Lower leg skin (tissue), 4 donors: ENCODE results near the gene MAP3K19. TPM values are rescaled to one million over a fixed set of nuclear protein-coding genes. Genes with fewer than 3 reads are reported as not detected.
"Not testable (repeated sequence)": the region's sequence is repeated elsewhere in the genome, so short reads cannot be mapped to it uniquely, and the experiment has no call there.

Experiments
- DNase-seq, 2 donors: peaks; one replicate each; pipeline ENCODE4 v3.0.0-alpha.2; 2019; ENCODE audit warnings: low spot score in 2 of 2
- H3K4me3 ChIP-seq: fragments of 200-600 bp; sonication (generic); 2 replicates; pipeline ENCODE4 v1.5.1; 2017; ENCODE audit warnings: mild to moderate bottlenecking, low read depth; ENCODE audit not compliant: poor library complexity, severe bottlenecking
- POLR2A ChIP-seq, 2 donors: fragments of 450-650 bp; IDR thresholded peaks; one replicate each; pipeline ENCODE4 v1.6.1; 2016 to 2017; ENCODE audit warnings: antibody characterized with exemption in 2 of 2, mild to moderate bottlenecking in 1 of 2, moderate library complexity in 1 of 2
- WGBS, 2 donors: methylation state at CpG; one replicate each; pipeline ENCODE4 v1.1.5; 2018; 5-methylcytosine and 5-hydroxymethylcytosine counted together
- intact Hi-C: fragments of 100-400 bp; cut with DNase I; formaldehyde crosslinking; loops from one replicate; pipeline ENCODE4 v1.15.0; 2023; ENCODE audit warnings: low total_unique reads
- total RNA-seq, 4 donors: library from RNA; depleted of rRNA; stranded (reverse); fragments of >200 nt; gene quantifications; one replicate each; pipeline ENCODE4 v1.1.0, GENCODE V29; 2016
- TF ChIP-seq, protein P1 (sequence below), 3 donors: fragments of 450-650 bp; IDR thresholded peaks; one replicate each; pipeline ENCODE4 v1.5.1; 2016; ENCODE audit warnings: antibody characterized with exemption in 3 of 3, mild to moderate bottlenecking in 3 of 3, moderate library complexity in 2 of 3

MAP3K19 gene
- total RNA-seq, 4 donors from 2014 or later: not detected

GRCh38 chr2:134976074-134976702, 71.1 kb downstream of the MAP3K19 start:
- TF ChIP-seq, protein P1, sequence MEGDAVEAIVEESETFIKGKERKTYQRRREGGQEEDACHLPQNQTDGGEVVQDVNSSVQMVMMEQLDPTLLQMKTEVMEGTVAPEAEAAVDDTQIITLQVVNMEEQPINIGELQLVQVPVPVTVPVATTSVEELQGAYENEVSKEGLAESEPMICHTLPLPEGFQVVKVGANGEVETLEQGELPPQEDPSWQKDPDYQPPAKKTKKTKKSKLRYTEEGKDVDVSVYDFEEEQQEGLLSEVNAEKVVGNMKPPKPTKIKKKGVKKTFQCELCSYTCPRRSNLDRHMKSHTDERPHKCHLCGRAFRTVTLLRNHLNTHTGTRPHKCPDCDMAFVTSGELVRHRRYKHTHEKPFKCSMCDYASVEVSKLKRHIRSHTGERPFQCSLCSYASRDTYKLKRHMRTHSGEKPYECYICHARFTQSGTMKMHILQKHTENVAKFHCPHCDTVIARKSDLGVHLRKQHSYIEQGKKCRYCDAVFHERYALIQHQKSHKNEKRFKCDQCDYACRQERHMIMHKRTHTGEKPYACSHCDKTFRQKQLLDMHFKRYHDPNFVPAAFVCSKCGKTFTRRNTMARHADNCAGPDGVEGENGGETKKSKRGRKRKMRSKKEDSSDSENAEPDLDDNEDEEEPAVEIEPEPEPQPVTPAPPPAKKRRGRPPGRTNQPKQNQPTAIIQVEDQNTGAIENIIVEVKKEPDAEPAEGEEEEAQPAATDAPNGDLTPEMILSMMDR (IDR thresholded peaks at IDR 0.05): no peak
- no peak for TF ChIP-seq POLR2A (IDR thresholded peaks at IDR 0.05)
- intact Hi-C loops: no loop called here
- DNase-seq: no peak
- 64 to 85% methylated on average over 3 of the region's 3 CpGs for WGBS, 2 donors
- no peak overlapping the region for H3K4me3 ChIP-seq

GRCh38 chr2:134975281-134976009, 71.8 kb downstream of the MAP3K19 start:
- 63 to 83% methylated on average over 1 to 5 of the region's 6 CpGs for WGBS, 2 donors
- intact Hi-C loops: no loop called here
- TF ChIP-seq, protein P1 (IDR thresholded peaks at IDR 0.05): no peak
- TF ChIP-seq POLR2A (IDR thresholded peaks at IDR 0.05): no peak
- H3K4me3 ChIP-seq: no peak overlapping the region
- DNase-seq: no peak

- 80 to 82% methylated on average over 2 of the region's 2 CpGs for WGBS, 2 donors
- H3K4me3 ChIP-seq: no peak overlapping the region
- no peak for DNase-seq
- intact Hi-C loops: loop anchor here (5.0 kb wide), 1 partner anchor 139 kb away; no protein-coding TSS in a partner anchor
- TF ChIP-seq, protein P1 (IDR thresholded peaks at IDR 0.05): no peak
- TF ChIP-seq POLR2A (IDR thresholded peaks at IDR 0.05): no peak
Observed at GRCh38 chr2:134973241-134974138, 73.8 kb downstream of the MAP3K19 start.

GRCh38 chr2:134967166-134967565, 80.1 kb downstream of the MAP3K19 start:
- intact Hi-C loops, DNase-seq, H3K4me3 ChIP-seq: not testable (repeated sequence)
- 82 to 92% methylated on average over 10 of the region's 10 CpGs for WGBS, 2 donors

DNA sequence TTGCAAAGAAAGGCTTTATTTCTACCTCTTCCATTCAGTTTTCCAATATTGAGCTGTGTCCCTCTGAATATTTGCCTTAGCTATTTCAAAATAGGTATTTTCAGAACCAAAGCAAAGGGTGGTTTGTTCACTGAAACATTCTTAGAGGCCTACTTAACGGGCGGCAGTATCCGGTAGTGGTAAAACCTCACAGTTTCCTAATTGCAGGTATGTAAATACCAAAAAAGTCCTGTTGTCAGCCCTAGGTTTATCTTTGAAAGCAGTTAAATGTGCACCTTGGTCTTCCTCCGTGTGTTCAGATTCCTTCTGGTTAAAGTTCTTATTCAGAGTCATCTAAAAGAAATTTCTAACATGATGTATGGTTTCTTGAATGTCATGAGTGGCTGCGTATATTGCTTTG, 89.8 kb downstream of the MAP3K19 start:
- WGBS, 2 donors: 90 to 95% methylated on average over 5 of the region's 5 CpGs
- DNase-seq: no peak
- intact Hi-C loops: no loop called here
- H3K4me3 ChIP-seq: no peak overlapping the region
- TF ChIP-seq, protein P1 (IDR thresholded peaks at IDR 0.05): no peak
- TF ChIP-seq POLR2A (IDR thresholded peaks at IDR 0.05): no peak

GRCh38 chr2:134955744-134956143, 91.5 kb downstream of the MAP3K19 start:
- DNase-seq: no peak
- WGBS, 2 donors: 53 to 92% methylated on average over 1 of the region's 1 CpG
- TF ChIP-seq, protein P1 (IDR thresholded peaks at IDR 0.05): no peak
- TF ChIP-seq POLR2A (IDR thresholded peaks at IDR 0.05): no peak
- H3K4me3 ChIP-seq: no peak overlapping the region
- intact Hi-C loops: no loop called here
